Measurements from ENCODE around the gene DAPK3.

Gene DAPK3
- total RNA-seq = 22.6 to 47.4 (median 33.2) reads per million in 9 experiments

- peak within 1 kb of the TSS; percentile 78 to 90 for H3K27ac Mint-ChIP-seq
Measured at GRCh38 chr19:3970808-3971598, at the start of gene DAPK3. DAPK3 (minus strand) TSS chr19:3971099; CDS start chr19:3969735, 1,364 bp downstream.

GRCh38 chr19:4019578-4019977 lies 48.7 kb upstream of the DAPK3 start:
- no peak overlapping the region for H3K4me3 Mint-ChIP-seq

More at GRCh38 chr19:3970808-3971598, at the start of gene DAPK3:
- no peaks in the 10 kb centered on the region for H3K27me3 Mint-ChIP-seq
- peaks cover 57% of the 10 kb centered on the region for H3K36me3 Mint-ChIP-seq (ENCODE audit: insufficient read depth)
- H3K9me3 Mint-ChIP-seq = no peaks in the 10 kb centered on the region
- DNase-seq = peak; percentile 82 to 84 (median 82)
- H3K4me3 Mint-ChIP-seq = peak within 1 kb of the TSS; percentile 89 to 94
- peaks cover 22 to 29% of the 10 kb centered on the region in 2 donors for H3K4me1 Mint-ChIP-seq (ENCODE audit: low read depth in 2 of 2)
- ATAC-seq (replicated peaks) = peak; percentile 90

GRCh38 chr19:4018775-4019504 lies 48.0 kb upstream of the DAPK3 start:
- Mint-ChIP-seq H3K27ac (peak overlapping the region; percentile 67 to 77), H3K4me3 (no peak overlapping the region), H3K27me3 (no peaks in the 10 kb centered on the region), H3K36me3 (ENCODE audit: insufficient read depth) (peaks cover 36% of the 10 kb centered on the region), H3K4me1 (ENCODE audit: low read depth in 2 of 2) (peaks cover 9 to 10% of the 10 kb centered on the region in 2 donors), H3K9me3 (no peaks in the 10 kb centered on the region)
- DNase-seq (no peak), ATAC-seq (replicated peaks) (no peak)

More at GRCh38 chr19:4019578-4019977, 48.7 kb upstream of the DAPK3 start:
- peaks cover 32% of the 10 kb centered on the region for H3K36me3 Mint-ChIP-seq (ENCODE audit: insufficient read depth)
- no peak for DNase-seq
- no peaks in the 10 kb centered on the region for H3K27me3 Mint-ChIP-seq
- H3K4me1 Mint-ChIP-seq (ENCODE audit: low read depth in 2 of 2) = peaks cover 9 to 10% of the 10 kb centered on the region in 2 donors
- no peak overlapping the region for H3K27ac Mint-ChIP-seq
- ATAC-seq (replicated peaks) = no peak
- no peaks in the 10 kb centered on the region for H3K9me3 Mint-ChIP-seq

GRCh38 chr19:4018140-4018613 lies 47.3 kb upstream of the DAPK3 start:
- DNase-seq (no peak), ATAC-seq (replicated peaks) (no peak)
- Mint-ChIP-seq H3K4me3 (no peak overlapping the region), H3K27me3 (no peaks in the 10 kb centered on the region), H3K4me1 (ENCODE audit: low read depth in 2 of 2) (peaks cover 9 to 12% of the 10 kb centered on the region in 2 donors), H3K36me3 (ENCODE audit: insufficient read depth) (peaks cover 36% of the 10 kb centered on the region), H3K27ac (peak overlapping the region; percentile 67 to 77), H3K9me3 (no peaks in the 10 kb centered on the region)

- H3K4me1 Mint-ChIP-seq (ENCODE audit: low read depth in 2 of 2) = peaks cover 18 to 19% of the 10 kb centered on the region in 2 donors
- H3K27ac Mint-ChIP-seq = no peak overlapping the region
- H3K27me3 Mint-ChIP-seq = no peaks in the 10 kb centered on the region
- peaks cover 34% of the 10 kb centered on the region for H3K36me3 Mint-ChIP-seq (ENCODE audit: insufficient read depth)
- ATAC-seq (replicated peaks) (no peak), DNase-seq (no peak)
- H3K9me3 Mint-ChIP-seq = no peaks in the 10 kb centered on the region
- no peak overlapping the region for H3K4me3 Mint-ChIP-seq
Measured at GRCh38 chr19:4016903-4017638, 46.2 kb upstream of the DAPK3 start.

- Mint-ChIP-seq H3K9me3 (no peaks in the 10 kb centered on the region), H3K4me1 (ENCODE audit: low read depth in 2 of 2) (peaks cover 19% of the 10 kb centered on the region in 2 donors), H3K4me3 (peak overlapping the region in 1 of 2 donors; percentile 10), H3K27me3 (no peaks in the 10 kb centered on the region), H3K36me3 (ENCODE audit: insufficient read depth) (peaks cover 32% of the 10 kb centered on the region), H3K27ac (peak overlapping the region in 1 of 2 donors; percentile 68)
- ATAC-seq (replicated peaks) = no peak
- DNase-seq = no peak
Measured at GRCh38 chr19:4016486-4016885, 45.6 kb upstream of the DAPK3 start.

- peak overlapping the region in 1 of 2 donors; percentile 68 for H3K27ac Mint-ChIP-seq
- peak overlapping the region in 1 of 2 donors; percentile 10 for H3K4me3 Mint-ChIP-seq
- DNase-seq (no peak), ATAC-seq (replicated peaks) (no peak)
- H3K36me3 Mint-ChIP-seq (ENCODE audit: insufficient read depth) = peaks cover 32% of the 10 kb centered on the region
- no peaks in the 10 kb centered on the region for H3K27me3 Mint-ChIP-seq
- H3K4me1 Mint-ChIP-seq (ENCODE audit: low read depth in 2 of 2) = peaks cover 23 to 24% of the 10 kb centered on the region in 2 donors
- H3K9me3 Mint-ChIP-seq = no peaks in the 10 kb centered on the region
Measured at GRCh38 chr19:4015705-4016402, 45.0 kb upstream of the DAPK3 start.

GRCh38 chr19:4014541-4015491 lies 43.9 kb upstream of the DAPK3 start:
- peaks cover 23 to 24% of the 10 kb centered on the region in 2 donors for H3K4me1 Mint-ChIP-seq (ENCODE audit: low read depth in 2 of 2)
- peak overlapping the region in 1 of 2 donors; percentile 5 for H3K4me3 Mint-ChIP-seq
- H3K27ac Mint-ChIP-seq = peak overlapping the region in 1 of 2 donors; percentile 80
- peaks cover 32% of the 10 kb centered on the region for H3K36me3 Mint-ChIP-seq (ENCODE audit: insufficient read depth)
- no peaks in the 10 kb centered on the region for H3K9me3 Mint-ChIP-seq
- DNase-seq = peak in 2 of 3 experiments; percentile 14 to 22
- ATAC-seq (replicated peaks) = peak; percentile 48
- no peaks in the 10 kb centered on the region for H3K27me3 Mint-ChIP-seq

- H3K4me1 Mint-ChIP-seq (ENCODE audit: low read depth in 2 of 2) = peaks cover 26 to 32% of the 10 kb centered on the region in 2 donors
- peaks cover 32% of the 10 kb centered on the region for H3K36me3 Mint-ChIP-seq (ENCODE audit: insufficient read depth)
- ATAC-seq (replicated peaks) = no peak
- H3K27me3 Mint-ChIP-seq = no peaks in the 10 kb centered on the region
- no peaks in the 10 kb centered on the region for H3K9me3 Mint-ChIP-seq
- DNase-seq = no peak
- peak overlapping the region in 1 of 2 donors; percentile 80 for H3K27ac Mint-ChIP-seq
- H3K4me3 Mint-ChIP-seq = no peak overlapping the region
Measured at GRCh38 chr19:4013886-4014540, 43.1 kb upstream of the DAPK3 start.

- ATAC-seq (replicated peaks) (no peak), DNase-seq (no peak)
- H3K4me3 Mint-ChIP-seq = no peak overlapping the region
- no peaks in the 10 kb centered on the region for H3K27me3 Mint-ChIP-seq
- H3K4me1 Mint-ChIP-seq (ENCODE audit: low read depth in 2 of 2) = peaks cover 30 to 36% of the 10 kb centered on the region in 2 donors
- H3K9me3 Mint-ChIP-seq = no peaks in the 10 kb centered on the region
- peaks cover 28% of the 10 kb centered on the region for H3K36me3 Mint-ChIP-seq (ENCODE audit: insufficient read depth)
- H3K27ac Mint-ChIP-seq = peak overlapping the region; percentile 35 to 80
Measured at GRCh38 chr19:4012975-4013634, 42.2 kb upstream of the DAPK3 start.
